GM12892 (cell line): ENCODE measurements around the gene KLHL10.

Experiments
- DNase-seq: peaks from one replicate; pipeline ENCODE4 v3.0.0; 2011; ENCODE audit not compliant: insufficient read length
- FAIRE-seq: peaks from 2 replicates; lab custom pipeline; 2011; peaks lifted over from hg19 to GRCh38; lab: Jason Lieb, UNC
- POLR2A ChIP-seq: IDR thresholded peaks from 2 replicates; pipeline ENCODE4 v1.6.1; 2011; ENCODE audit warnings: low read depth, low read length, control low read depth
- POLR2AphosphoS5 ChIP-seq: IDR thresholded peaks from 2 replicates; pipeline ENCODE4 v1.6.1; 2011; ENCODE audit warnings: low read depth, low read length, control low read depth
- TAF1 ChIP-seq: IDR thresholded peaks from 2 replicates; pipeline ENCODE4 v1.6.1; 2011; ENCODE audit warnings: low read depth, mild to moderate bottlenecking, control low read depth, low read length, borderline replicate concordance

Gene KLHL10

GRCh38 chr17:41893384-41893783 is 55.8 kb downstream of the KLHL10 start:
- DNase-seq = no peak
- TF ChIP-seq POLR2A (no peak), TAF1 (no peak), POLR2AphosphoS5 (no peak)
- no peak for FAIRE-seq

GRCh38 chr17:41894791-41895331 is 57.2 kb downstream of the KLHL10 start:
- no peak for DNase-seq
- FAIRE-seq = no peak
- TF ChIP-seq POLR2AphosphoS5 = no peak
- no peak for TF ChIP-seq TAF1
- TF ChIP-seq POLR2A = no peak

- no peak for TF ChIP-seq POLR2A
- TF ChIP-seq POLR2AphosphoS5 = no peak
- TF ChIP-seq TAF1 = no peak
- DNase-seq (no peak), FAIRE-seq (no peak)
Measured at GRCh38 chr17:41895617-41896016, 58.0 kb downstream of the KLHL10 start.

- no peak for FAIRE-seq
- TF ChIP-seq POLR2AphosphoS5 = no peak
- TF ChIP-seq TAF1 = no peak
- no peak for TF ChIP-seq POLR2A
- no peak for DNase-seq
Measured at GRCh38 chr17:41896726-41897125, 59.1 kb downstream of the KLHL10 start.
